NB4 (cell line): ENCODE measurements around the gene WNT9B.

ENCODE experiments used
- DNase-seq: peaks from one replicate; pipeline ENCODE4 v3.0.0; 2010; ENCODE audit warnings: low read depth
- H3K4me3 ChIP-seq: one replicate; pipeline ENCODE4 v1.5.1; 2011; ENCODE audit warnings: mild to moderate bottlenecking, low read depth, low read length, moderate library complexity
- CTCF ChIP-seq: IDR thresholded peaks from one replicate; pipeline ENCODE4 v1.5.1; 2012; ENCODE audit warnings: low read depth, low read length
- MAX ChIP-seq: IDR thresholded peaks from 2 replicates; pipeline ENCODE4 v1.6.1; 2011; ENCODE audit warnings: low read depth, low read length
- MYC ChIP-seq: IDR thresholded peaks from 2 replicates; pipeline ENCODE4 v1.6.1; 2011; ENCODE audit warnings: low read depth, low read length
- POLR2A ChIP-seq: IDR thresholded peaks from 2 replicates; pipeline ENCODE4 v1.6.1; 2011; ENCODE audit warnings: mild to moderate bottlenecking; ENCODE audit not compliant: insufficient read length; ENCODE audit errors: extremely low read depth

Gene WNT9B

GRCh38 chr17:46810837-46811236 lies 40.5 kb upstream of the WNT9B start:
- H3K4me3 ChIP-seq, result no peak overlapping the region
- DNase-seq, result no peak
- TF ChIP-seq MYC (no peak), CTCF (no peak), MAX (no peak), POLR2A (no peak)

GRCh38 chr17:46811978-46812583 lies 39.3 kb upstream of the WNT9B start:
- no peak for TF ChIP-seq CTCF
- no peak for TF ChIP-seq MAX
- TF ChIP-seq MYC, result no peak
- no peak for TF ChIP-seq POLR2A
- DNase-seq, result no peak
- no peak overlapping the region for H3K4me3 ChIP-seq

GRCh38 chr17:46812624-46813318 lies 38.6 kb upstream of the WNT9B start:
- H3K4me3 ChIP-seq, result no peak overlapping the region
- DNase-seq, result no peak
- no peak for TF ChIP-seq MAX

- TF ChIP-seq MYC (no peak), MAX (no peak), POLR2A (no peak), CTCF (no peak)
- H3K4me3 ChIP-seq, result no peak overlapping the region
- no peak for DNase-seq
These were observed 37.5 kb upstream of the WNT9B start for GRCh38 chr17:46813920-46814319.

GRCh38 chr17:46814446-46814845 lies 36.9 kb upstream of the WNT9B start:
- TF ChIP-seq CTCF (no peak), MYC (no peak), MAX (no peak), POLR2A (no peak)
- no peak overlapping the region for H3K4me3 ChIP-seq
- no peak for DNase-seq

- no peak for TF ChIP-seq POLR2A
- TF ChIP-seq MAX, result no peak
- TF ChIP-seq MYC, result no peak
- no peak for TF ChIP-seq CTCF
- H3K4me3 ChIP-seq, result no peak overlapping the region
- no peak for DNase-seq
These were observed 35.7 kb upstream of the WNT9B start for GRCh38 chr17:46815474-46816353.
